Gastroesophageal sphincter (tissue), 4 donors: Measurements from ENCODE around the gene PER3. TPM values are rescaled to one million over a fixed set of nuclear protein-coding genes. Genes with fewer than 3 reads are reported as not detected.

Experiments used
- ATAC-seq: fragments of 150-250 bp; one replicate; pipeline ENCODE4 v1.9.1; 2016; ENCODE audit warnings: mild to moderate bottlenecking, moderate library complexity
- H3K27ac ChIP-seq, 4 donors: fragments of 200-600 bp; sonication (generic) in 3 of 4; 1 replicate in 3 of 4; 2 replicates in 1 of 4; pipeline ENCODE4 v1.5.1; 2016 to 2019
- H3K27me3 ChIP-seq: fragments of 200-600 bp; sonication (generic); one replicate; pipeline ENCODE4 v1.5.1; 2019
- H3K36me3 ChIP-seq, 2 donors: fragments of 200-600 bp; sonication (generic); one replicate each; pipeline ENCODE4 v1.5.1; 2019; ENCODE audit warnings: control low read depth in 1 of 2
- H3K4me1 ChIP-seq, 3 donors: fragments of 200-600 bp; sonication (generic); 1 replicate in 2 of 3; 2 replicates in 1 of 3; pipeline ENCODE4 v1.5.1; 2016 to 2019; ENCODE audit warnings: control low read depth in 2 of 3
- H3K4me3 ChIP-seq, 2 donors: fragments of 200-600 bp; sonication (generic); one replicate each; pipeline ENCODE4 v1.5.1; 2019; ENCODE audit warnings: mild to moderate bottlenecking in 1 of 2, moderate library complexity in 1 of 2
- H3K9me3 ChIP-seq, 3 donors: fragments of 200-600 bp; sonication (generic); one replicate each; pipeline ENCODE4 v1.5.1; 2017 to 2019; ENCODE audit warnings: control low read depth in 2 of 3
- EP300 ChIP-seq: sonication (generic); formaldehyde crosslinking; IDR thresholded peaks from one replicate; pipeline ENCODE4 v1.6.1; 2017; ENCODE audit warnings: antibody characterized with exemption, mild to moderate bottlenecking
- POLR2A ChIP-seq, 2 donors: fragments of 450-650 bp; IDR thresholded peaks; one replicate each; pipeline ENCODE4 v1.6.1; 2017; ENCODE audit warnings: antibody characterized with exemption in 2 of 2, mild to moderate bottlenecking in 2 of 2, moderate library complexity in 1 of 2
- POLR2AphosphoS5 ChIP-seq: sonication (generic); formaldehyde crosslinking; IDR thresholded peaks from one replicate; pipeline ENCODE4 v1.6.1; 2017; ENCODE audit warnings: antibody characterized with exemption
- WGBS, 2 donors: methylation state at CpG; one replicate each; pipeline ENCODE4 v1.1.5; 2018; ENCODE audit warnings: low coverage in 1 of 2; 5-methylcytosine and 5-hydroxymethylcytosine counted together
- total RNA-seq, 4 donors: library from RNA; depleted of rRNA; stranded (reverse); fragments of >200 nt; gene quantifications; one replicate each; pipeline ENCODE4 v1.1.0, GENCODE V29; 2016
- TF ChIP-seq, protein P1 (sequence below), 4 experiments: fragments of 200-600 bp in 2 of 4; fragments of 450-650 bp in 2 of 4; sonication (generic) in 1 of 4; IDR thresholded peaks; one replicate each; pipeline ENCODE4 v1.5.1; 2017 to 2019; ENCODE audit warnings: antibody characterized with exemption in 4 of 4, mild to moderate bottlenecking in 2 of 4, moderate library complexity in 2 of 4

The PER3 gene
- total RNA-seq, 4 donors from 2014 or later: 26.8 to 73.2 (median 43.4) TPM

DNA sequence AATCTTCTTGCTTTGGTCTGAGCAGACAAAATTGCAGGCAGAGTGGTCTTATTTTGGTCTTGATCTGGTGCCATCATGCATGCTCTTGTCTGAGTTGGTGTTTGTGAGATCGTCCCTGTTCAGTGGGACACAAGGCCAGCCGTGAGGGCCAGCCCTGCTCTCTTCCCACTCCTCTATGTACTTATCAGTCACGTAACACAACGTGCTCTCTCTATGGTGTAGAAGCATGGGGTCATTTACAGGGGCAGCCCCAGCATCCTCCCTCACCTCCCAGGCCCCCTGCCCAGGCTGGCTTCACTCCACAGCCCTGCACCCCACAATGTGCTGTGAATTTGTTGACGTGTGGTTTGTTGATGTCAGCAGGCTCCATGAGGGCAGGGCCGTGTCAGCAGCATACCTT lies 87.0 kb downstream of the PER3 start:
- 61 to 68% methylated on average over 2 to 5 of the region's 6 CpGs for WGBS, 2 donors
- H3K36me3 ChIP-seq: no peaks in the 10 kb centered on the region
- no peak for TF ChIP-seq EP300
- ATAC-seq: no peak
- no peak overlapping the region for H3K4me3 ChIP-seq
- no peaks in the 10 kb centered on the region for H3K4me1 ChIP-seq
- H3K9me3 ChIP-seq: no peaks in the 10 kb centered on the region
- peaks cover 2% of the 10 kb centered on the region for H3K27me3 ChIP-seq
- no peak overlapping the region for H3K27ac ChIP-seq

DNA sequence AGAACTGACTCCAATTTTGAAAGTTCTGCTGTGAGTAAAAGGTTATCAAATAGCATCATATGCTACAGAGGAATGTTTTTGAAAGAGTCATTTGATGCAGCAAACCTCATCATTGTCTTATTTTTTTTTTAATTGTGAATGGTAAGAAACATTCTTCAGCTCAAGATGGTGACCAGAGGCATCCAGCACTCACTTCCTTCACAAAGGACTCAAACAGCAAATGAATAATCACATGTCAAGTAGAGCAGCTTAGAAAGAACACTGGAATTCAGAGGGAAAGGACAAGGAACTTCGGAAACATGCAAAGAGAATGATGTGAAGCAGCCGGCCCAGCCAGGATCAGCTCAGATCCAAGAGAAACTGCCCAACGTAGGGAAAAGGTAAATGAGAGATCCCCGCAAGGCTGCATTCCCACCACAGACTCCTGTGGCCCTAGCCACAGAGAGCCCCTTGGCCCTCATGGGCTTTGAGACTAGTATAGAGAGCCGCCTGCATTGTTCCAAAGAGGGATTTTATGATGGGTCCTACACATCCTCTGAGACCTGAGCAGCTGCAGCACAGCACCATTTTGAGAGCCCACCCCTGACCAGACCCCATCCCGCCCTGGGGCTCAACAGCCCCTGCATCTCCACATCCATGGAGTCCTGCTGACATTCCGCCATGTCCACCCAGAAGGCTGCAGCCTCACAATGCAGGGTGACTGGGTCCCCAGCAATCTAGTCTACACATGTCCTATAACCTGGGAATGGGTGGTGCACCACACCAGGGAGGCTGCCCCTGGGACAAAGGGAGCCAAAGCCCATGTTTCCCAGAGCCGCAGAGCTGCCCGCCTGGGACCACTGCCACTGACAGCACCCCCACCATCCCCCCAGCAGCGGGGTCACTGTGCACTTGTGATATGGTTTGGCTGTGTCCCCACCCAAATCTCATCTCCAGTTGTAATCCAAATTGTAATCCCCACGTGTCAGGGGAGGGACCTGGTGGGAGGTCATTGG lies 90.0 kb downstream of the PER3 start:
- H3K9me3 ChIP-seq: peaks cover 0 to 17% (median 0%) of the 10 kb centered on the region in 3 donors
- H3K27me3 ChIP-seq: peaks cover 6% of the 10 kb centered on the region
- no peaks in the 10 kb centered on the region for H3K4me1 ChIP-seq
- WGBS, 2 donors: 30 to 66% methylated on average over 4 of the region's 11 CpGs
- no peak overlapping the region for H3K27ac ChIP-seq
- H3K36me3 ChIP-seq: no peaks in the 10 kb centered on the region
- TF ChIP-seq, protein P1, sequence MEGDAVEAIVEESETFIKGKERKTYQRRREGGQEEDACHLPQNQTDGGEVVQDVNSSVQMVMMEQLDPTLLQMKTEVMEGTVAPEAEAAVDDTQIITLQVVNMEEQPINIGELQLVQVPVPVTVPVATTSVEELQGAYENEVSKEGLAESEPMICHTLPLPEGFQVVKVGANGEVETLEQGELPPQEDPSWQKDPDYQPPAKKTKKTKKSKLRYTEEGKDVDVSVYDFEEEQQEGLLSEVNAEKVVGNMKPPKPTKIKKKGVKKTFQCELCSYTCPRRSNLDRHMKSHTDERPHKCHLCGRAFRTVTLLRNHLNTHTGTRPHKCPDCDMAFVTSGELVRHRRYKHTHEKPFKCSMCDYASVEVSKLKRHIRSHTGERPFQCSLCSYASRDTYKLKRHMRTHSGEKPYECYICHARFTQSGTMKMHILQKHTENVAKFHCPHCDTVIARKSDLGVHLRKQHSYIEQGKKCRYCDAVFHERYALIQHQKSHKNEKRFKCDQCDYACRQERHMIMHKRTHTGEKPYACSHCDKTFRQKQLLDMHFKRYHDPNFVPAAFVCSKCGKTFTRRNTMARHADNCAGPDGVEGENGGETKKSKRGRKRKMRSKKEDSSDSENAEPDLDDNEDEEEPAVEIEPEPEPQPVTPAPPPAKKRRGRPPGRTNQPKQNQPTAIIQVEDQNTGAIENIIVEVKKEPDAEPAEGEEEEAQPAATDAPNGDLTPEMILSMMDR (IDR thresholded peaks at IDR 0.05): no peak
- TF ChIP-seq POLR2AphosphoS5: no peak
- TF ChIP-seq EP300: no peak
- TF ChIP-seq POLR2A (IDR thresholded peaks at IDR 0.05): no peak
- no peak for ATAC-seq
- no peak overlapping the region for H3K4me3 ChIP-seq

DNA sequence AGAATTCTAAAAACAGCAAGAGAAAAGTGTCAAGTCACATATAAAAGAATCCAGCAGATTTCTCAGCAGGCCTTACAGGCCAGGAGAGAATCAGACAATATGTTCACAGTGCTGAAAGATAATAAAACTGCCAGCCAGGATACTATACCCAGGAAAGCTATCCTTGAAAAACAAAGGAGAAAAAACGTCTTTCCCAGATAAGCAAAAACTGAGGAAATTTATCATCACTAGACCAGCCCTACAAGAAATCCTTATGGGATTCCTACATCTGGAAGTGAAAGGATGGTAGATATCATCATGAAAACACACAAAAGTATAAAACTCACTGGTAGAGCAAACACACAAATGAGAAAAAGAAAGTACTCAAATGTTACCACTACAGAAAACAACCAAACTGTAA lies 93.9 kb downstream of the PER3 start:
- TF ChIP-seq EP300 (no peak), POLR2AphosphoS5 (no peak), POLR2A (IDR thresholded peaks at IDR 0.05) (no peak)
- TF ChIP-seq, protein P1 (IDR thresholded peaks at IDR 0.05): no peak
- no peak for ATAC-seq
- H3K36me3 ChIP-seq: no peaks in the 10 kb centered on the region
- H3K27ac ChIP-seq: no peak overlapping the region
- no peak overlapping the region for H3K4me3 ChIP-seq
- 45 to 50% methylated on average over 1 of the region's 1 CpG for WGBS, 2 donors
- peaks cover 6% of the 10 kb centered on the region for H3K27me3 ChIP-seq
- peaks cover 0 to 17% (median 0%) of the 10 kb centered on the region in 3 donors for H3K9me3 ChIP-seq
- no peaks in the 10 kb centered on the region for H3K4me1 ChIP-seq

DNA sequence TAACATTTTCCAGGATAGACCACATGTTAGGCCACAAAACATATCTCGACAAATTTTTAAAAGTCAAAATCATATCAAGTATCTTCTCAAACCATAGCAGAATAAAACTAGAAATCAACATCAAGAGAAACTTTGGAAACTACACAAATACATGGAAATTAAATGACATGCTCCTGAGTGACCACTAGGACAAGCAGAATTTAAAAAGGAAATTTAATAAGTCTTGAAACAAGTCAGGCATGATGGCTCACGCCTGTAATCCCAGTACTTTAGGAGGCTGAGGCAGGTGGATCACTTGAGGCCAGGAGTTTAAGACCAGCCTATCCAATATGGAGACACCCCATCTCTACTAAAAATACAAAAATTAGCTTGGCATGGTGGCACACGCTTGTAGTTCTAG lies 95.1 kb downstream of the PER3 start:
- H3K36me3 ChIP-seq: no peaks in the 10 kb centered on the region
- ATAC-seq: no peak
- 78 to 85% methylated on average over 2 to 3 of the region's 3 CpGs for WGBS, 2 donors

DNA sequence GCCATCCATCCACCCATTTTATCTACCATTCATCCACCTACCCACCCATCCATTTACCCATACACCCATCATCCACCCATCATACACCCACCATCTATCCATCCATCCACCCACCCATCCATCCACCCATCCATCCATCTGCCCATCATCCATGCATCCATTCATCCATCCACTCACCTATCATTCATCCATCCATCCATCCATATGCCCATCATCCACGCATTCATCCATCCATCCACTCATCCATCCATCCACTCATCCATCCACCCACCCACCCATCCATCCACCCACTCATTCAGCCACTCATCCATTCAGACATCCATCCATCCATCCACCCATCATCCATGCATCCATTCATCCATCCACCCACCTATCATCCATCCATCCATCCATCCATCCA lies 100.7 kb downstream of the PER3 start:
- no peak overlapping the region for H3K27ac ChIP-seq
- H3K4me1 ChIP-seq: no peaks in the 10 kb centered on the region
- H3K36me3 ChIP-seq: no peaks in the 10 kb centered on the region
- 93 to 100% methylated on average over 1 of the region's 1 CpG for WGBS, 2 donors
- TF ChIP-seq POLR2A (IDR thresholded peaks at IDR 0.05) (no peak), POLR2AphosphoS5 (no peak), EP300 (no peak)
- TF ChIP-seq, protein P1 (IDR thresholded peaks at IDR 0.05): no peak
- H3K27me3 ChIP-seq: peaks cover 45% of the 10 kb centered on the region
- no peaks in the 10 kb centered on the region for H3K9me3 ChIP-seq
- no peak overlapping the region for H3K4me3 ChIP-seq
- ATAC-seq: no peak

More for the DNA sequence above, 95.1 kb downstream of the PER3 start:
- no peak for TF ChIP-seq EP300
- TF ChIP-seq POLR2AphosphoS5: no peak
- no peak for TF ChIP-seq POLR2A (IDR thresholded peaks at IDR 0.05)
- Histone ChIP-seq H3K4me1 (no peaks in the 10 kb centered on the region), H3K27ac (no peak overlapping the region), H3K9me3 (peaks cover 0 to 17% (median 0%) of the 10 kb centered on the region in 3 donors), H3K27me3 (peaks cover 6% of the 10 kb centered on the region), H3K4me3 (no peak overlapping the region)
